Activated CD4-positive, alpha-beta T cell treated with anti-CD3 and anti-CD28 coated beads, Interleukin-2, amount 10 ng/mL, durations not matched to agents 7 days and 5 days (primary cell): ENCODE data around the gene AFMID. TPM values are rescaled to one million over a fixed set of nuclear protein-coding genes. Genes with fewer than 3 reads are reported as not detected.

Experiments used
- CTCF ChIA-PET: fragments of 350-600 bp; sonication (Branson Sonifier 250); formaldehyde crosslinking; loops from one replicate; lab custom pipeline; 2021; ENCODE audit warnings: antibody characterized with exemption; lab: Charles Lee
- POLR2A ChIA-PET: fragments of 350-600 bp; sonication (Branson Sonifier 250); formaldehyde crosslinking; loops from one replicate; lab custom pipeline; 2021; ENCODE audit warnings: antibody characterized with exemption; lab: Charles Lee
- DNase-seq: peaks from one replicate; pipeline ENCODE4 v3.0.0-alpha.2; 2020
- H3K27ac Mint-ChIP-seq: one replicate; pipeline ENCODE4 v1.8.0; 2021; ENCODE audit warnings: mild to moderate bottlenecking, moderate library complexity, mixed read lengths
- H3K27me3 Mint-ChIP-seq: one replicate; pipeline ENCODE4 v1.8.0; 2021; ENCODE audit warnings: mixed read lengths
- H3K36me3 Mint-ChIP-seq: one replicate; pipeline ENCODE4 v1.8.0; 2021; ENCODE audit warnings: low read depth, mixed read lengths
- H3K4me1 Mint-ChIP-seq: one replicate; pipeline ENCODE4 v1.8.0; 2021; ENCODE audit warnings: mixed read lengths
- H3K4me3 Mint-ChIP-seq: one replicate; pipeline ENCODE4 v1.8.0; 2021; ENCODE audit warnings: mild to moderate bottlenecking, moderate library complexity, mixed read lengths
- H3K9me3 Mint-ChIP-seq: one replicate; pipeline ENCODE4 v1.8.0; 2021; ENCODE audit warnings: mixed read lengths
- total RNA-seq, 2 experiments: library from RNA; stranded (reverse); gene quantifications; one replicate each; pipeline ENCODE4 v1.2.3, GENCODE V29; 2021

Gene AFMID
- total RNA-seq, 2 experiments from 2014 or later: 16.8 to 17.0 TPM

DNA sequence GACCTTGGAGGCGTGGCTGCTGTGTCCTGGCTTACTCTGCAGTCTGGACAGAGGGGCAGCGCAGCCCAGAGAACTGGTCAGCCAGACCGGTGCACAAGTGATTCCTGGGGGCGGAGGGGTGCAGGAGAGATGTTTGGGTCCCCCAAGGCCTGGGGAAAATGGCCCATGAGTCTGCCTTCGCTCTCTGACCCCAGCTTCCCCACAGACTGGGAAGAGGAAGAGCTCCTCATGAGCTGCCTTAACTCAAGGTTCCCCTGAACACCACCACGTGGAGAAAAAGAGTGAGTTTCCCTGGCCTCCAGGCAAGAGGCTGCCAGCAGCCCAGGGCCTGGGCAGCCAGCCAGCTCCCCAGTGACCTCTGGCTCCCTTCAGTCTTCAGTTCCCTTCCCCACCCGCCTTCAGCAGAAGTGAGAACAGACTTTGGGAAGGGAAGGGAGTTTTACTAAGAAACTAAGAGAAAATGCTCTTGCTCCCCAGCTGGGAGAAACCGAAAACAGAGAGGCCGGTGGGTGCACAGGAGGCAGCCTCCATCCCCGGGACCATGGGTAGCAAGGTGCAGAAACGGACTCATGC, 42.9 kb upstream of the AFMID start:
- no peak overlapping the region for H3K4me3 Mint-ChIP-seq
- no peak for DNase-seq
- peak overlapping the region; percentile 60 for H3K27ac Mint-ChIP-seq
- no peaks in the 10 kb centered on the region for H3K9me3 Mint-ChIP-seq
- H3K27me3 Mint-ChIP-seq: no peaks in the 10 kb centered on the region
- CTCF ChIA-PET: interaction anchor here (0.7 to 0.9 kb wide), 4 partner anchors 9 to 20 kb away, joined by 3 to 4 read pairs (median 4); no protein-coding TSS in a partner anchor
- H3K4me1 Mint-ChIP-seq: peaks cover 29% of the 10 kb centered on the region
- POLR2A ChIA-PET: no interaction called here
- peaks cover 24% of the 10 kb centered on the region for H3K36me3 Mint-ChIP-seq

DNA sequence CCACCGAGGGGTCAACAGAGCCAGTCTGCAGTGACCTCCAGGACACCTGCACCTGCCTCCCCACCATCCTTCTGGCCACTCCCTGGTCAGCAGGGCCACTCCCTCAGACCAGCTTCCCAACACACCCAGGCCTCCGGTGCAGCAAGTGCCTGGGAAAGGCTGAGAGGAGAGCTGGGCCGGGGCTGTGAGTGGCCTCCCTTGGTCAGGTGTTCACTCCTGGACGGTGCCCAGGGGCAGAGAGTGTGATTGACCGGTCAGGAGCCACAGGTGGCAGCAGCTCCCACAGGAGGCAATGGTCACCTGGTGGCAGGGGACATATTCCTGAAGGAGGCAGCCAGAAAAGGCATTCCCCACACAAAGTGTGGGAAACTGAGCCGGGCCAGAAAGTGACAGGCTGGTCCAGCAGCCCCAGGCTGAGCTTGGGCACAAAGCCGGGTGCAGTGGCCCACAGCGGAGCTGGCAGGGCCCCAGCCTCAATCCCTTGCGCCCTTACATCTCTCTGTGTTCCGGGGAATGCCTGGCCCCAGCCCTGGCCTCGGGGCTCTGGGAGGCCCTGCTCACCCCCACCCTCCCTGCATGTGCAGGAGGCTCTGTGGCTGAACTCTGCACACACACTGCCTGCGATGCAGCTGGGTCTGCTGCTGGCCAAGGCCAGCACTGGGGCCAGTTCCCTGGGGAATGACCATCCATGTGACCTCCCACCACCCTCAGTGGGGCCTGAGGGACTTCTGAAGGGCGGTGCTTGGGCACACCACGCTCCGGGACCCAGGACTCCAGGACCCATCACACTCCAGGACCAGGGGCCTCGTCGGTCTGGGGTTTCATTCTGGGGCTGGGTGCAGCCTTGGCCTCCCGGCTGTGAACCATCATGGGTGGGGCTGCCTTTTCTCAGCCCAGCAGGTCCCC, 42.2 kb upstream of the AFMID start:
- ChIA-PET POLR2A (no interaction called here), CTCF (interaction anchor here (0.7 to 0.9 kb wide), 3 partner anchors 10 to 19 kb away, joined by 3 to 4 read pairs (median 3); no protein-coding TSS in a partner anchor)
- H3K36me3 Mint-ChIP-seq: peaks cover 20% of the 10 kb centered on the region
- no peak overlapping the region for H3K4me3 Mint-ChIP-seq
- H3K27me3 Mint-ChIP-seq: no peaks in the 10 kb centered on the region
- H3K9me3 Mint-ChIP-seq: no peaks in the 10 kb centered on the region
- DNase-seq: no peak
- peaks cover 25% of the 10 kb centered on the region for H3K4me1 Mint-ChIP-seq
- H3K27ac Mint-ChIP-seq: peak overlapping the region; percentile 57

- CTCF ChIA-PET: no interaction called here
- no peak for DNase-seq
- Mint-ChIP-seq H3K4me3 (no peak overlapping the region), H3K4me1 (peaks cover 17% of the 10 kb centered on the region), H3K27ac (no peak overlapping the region), H3K9me3 (no peaks in the 10 kb centered on the region), H3K36me3 (peaks cover 12% of the 10 kb centered on the region), H3K27me3 (no peaks in the 10 kb centered on the region)
- POLR2A ChIA-PET: no interaction called here
Measured at GRCh38 chr17:78146471-78146869, 40.7 kb upstream of the AFMID start.

DNA sequence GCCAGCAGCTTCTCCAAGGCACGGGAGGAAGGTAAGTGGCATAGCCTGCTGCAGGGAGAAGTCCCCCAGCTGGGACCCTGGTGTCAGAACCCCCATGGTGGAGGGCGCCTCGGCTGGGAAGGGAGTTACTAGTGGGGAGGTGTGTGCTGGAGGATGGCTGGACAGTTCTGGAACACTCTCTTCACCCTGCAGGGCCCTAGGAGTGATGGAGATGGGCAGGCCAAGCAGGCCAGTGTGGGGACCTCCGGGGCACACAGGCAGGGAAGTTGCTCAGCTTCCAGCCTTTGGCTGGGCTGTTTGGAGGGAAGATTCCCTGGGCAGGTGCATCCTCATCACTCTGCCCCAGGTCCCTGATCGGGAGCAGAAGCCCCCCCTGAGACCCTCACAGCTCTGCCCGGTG, 40.3 kb upstream of the AFMID start:
- Mint-ChIP-seq H3K4me3 (no peak overlapping the region), H3K27me3 (no peaks in the 10 kb centered on the region), H3K36me3 (peaks cover 12% of the 10 kb centered on the region), H3K27ac (no peak overlapping the region), H3K9me3 (no peaks in the 10 kb centered on the region), H3K4me1 (peaks cover 13% of the 10 kb centered on the region)
- ChIA-PET CTCF (interaction anchor here (1.0 kb wide), 1 partner anchor 22 kb away, joined by 4 read pairs; no protein-coding TSS in a partner anchor), POLR2A (no interaction called here)
- no peak for DNase-seq

- H3K27ac Mint-ChIP-seq: no peak overlapping the region
- no peaks in the 10 kb centered on the region for H3K9me3 Mint-ChIP-seq
- H3K4me1 Mint-ChIP-seq: peaks cover 10% of the 10 kb centered on the region
- POLR2A ChIA-PET: no interaction called here
- H3K36me3 Mint-ChIP-seq: peaks cover 7% of the 10 kb centered on the region
- DNase-seq: no peak
- no peak overlapping the region for H3K4me3 Mint-ChIP-seq
- H3K27me3 Mint-ChIP-seq: no peaks in the 10 kb centered on the region
- CTCF ChIA-PET: interaction anchor here (1.0 to 1.5 kb wide), 2 partner anchors 9 to 23 kb away, joined by 3 to 4 read pairs; no protein-coding TSS in a partner anchor
Measured at GRCh38 chr17:78147315-78147998, 39.7 kb upstream of the AFMID start.

DNA sequence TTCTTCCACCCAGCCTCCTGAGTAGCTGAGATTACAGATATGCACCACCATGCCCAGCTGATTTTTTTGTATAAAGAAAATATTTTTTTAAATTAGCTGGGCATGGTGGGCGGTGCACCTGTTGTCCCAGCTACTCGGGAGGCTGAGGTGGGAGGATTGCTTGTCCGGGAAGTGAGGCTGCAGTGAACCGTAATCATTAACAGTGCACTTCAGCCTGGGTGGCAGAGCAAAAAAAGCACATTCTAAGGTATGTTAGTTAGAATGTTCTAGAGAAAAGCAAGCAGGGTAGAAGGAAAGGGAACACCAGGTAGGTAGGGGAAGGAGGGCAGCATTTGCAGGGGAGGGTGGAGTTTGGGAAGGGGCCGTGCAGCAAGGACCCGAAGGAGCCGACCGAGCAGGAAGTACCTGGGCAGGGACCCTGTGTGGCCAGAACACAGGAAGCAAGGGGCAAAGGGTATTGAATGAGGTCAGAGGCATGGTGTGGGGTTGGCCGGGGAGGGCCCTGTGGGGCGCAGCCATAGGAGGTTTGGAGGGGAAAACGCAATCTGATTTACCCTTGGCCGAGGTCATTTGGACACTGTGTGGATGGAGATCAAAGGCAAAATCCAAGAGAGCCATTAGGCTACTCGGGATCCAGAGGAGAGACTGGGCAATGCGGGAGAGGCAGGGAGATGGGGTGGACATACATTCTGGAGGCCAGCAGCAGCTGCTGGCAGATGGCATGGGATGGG, 38.7 kb upstream of the AFMID start:
- peaks cover 10% of the 10 kb centered on the region for H3K4me1 Mint-ChIP-seq
- ChIA-PET POLR2A (no interaction called here), CTCF (interaction anchor here (1.5 kb wide), 1 partner anchor 10 kb away, joined by 3 read pairs; no protein-coding TSS in a partner anchor)
- no peaks in the 10 kb centered on the region for H3K36me3 Mint-ChIP-seq
- H3K4me3 Mint-ChIP-seq: no peak overlapping the region
- no peaks in the 10 kb centered on the region for H3K27me3 Mint-ChIP-seq
- H3K9me3 Mint-ChIP-seq: no peaks in the 10 kb centered on the region
- no peak overlapping the region for H3K27ac Mint-ChIP-seq
- no peak for DNase-seq

GRCh38 chr17:78151514-78152008, 35.6 kb upstream of the AFMID start:
- ChIA-PET CTCF (interaction anchor here (1.4 kb wide), 1 partner anchor 9 kb away, joined by 5 read pairs; no protein-coding TSS in a partner anchor), POLR2A (no interaction called here)
- no peaks in the 10 kb centered on the region for H3K9me3 Mint-ChIP-seq
- DNase-seq: no peak
- H3K4me3 Mint-ChIP-seq: no peak overlapping the region
- no peak overlapping the region for H3K27ac Mint-ChIP-seq
- no peaks in the 10 kb centered on the region for H3K27me3 Mint-ChIP-seq
- no peaks in the 10 kb centered on the region for H3K36me3 Mint-ChIP-seq
- peaks cover 12% of the 10 kb centered on the region for H3K4me1 Mint-ChIP-seq

DNA sequence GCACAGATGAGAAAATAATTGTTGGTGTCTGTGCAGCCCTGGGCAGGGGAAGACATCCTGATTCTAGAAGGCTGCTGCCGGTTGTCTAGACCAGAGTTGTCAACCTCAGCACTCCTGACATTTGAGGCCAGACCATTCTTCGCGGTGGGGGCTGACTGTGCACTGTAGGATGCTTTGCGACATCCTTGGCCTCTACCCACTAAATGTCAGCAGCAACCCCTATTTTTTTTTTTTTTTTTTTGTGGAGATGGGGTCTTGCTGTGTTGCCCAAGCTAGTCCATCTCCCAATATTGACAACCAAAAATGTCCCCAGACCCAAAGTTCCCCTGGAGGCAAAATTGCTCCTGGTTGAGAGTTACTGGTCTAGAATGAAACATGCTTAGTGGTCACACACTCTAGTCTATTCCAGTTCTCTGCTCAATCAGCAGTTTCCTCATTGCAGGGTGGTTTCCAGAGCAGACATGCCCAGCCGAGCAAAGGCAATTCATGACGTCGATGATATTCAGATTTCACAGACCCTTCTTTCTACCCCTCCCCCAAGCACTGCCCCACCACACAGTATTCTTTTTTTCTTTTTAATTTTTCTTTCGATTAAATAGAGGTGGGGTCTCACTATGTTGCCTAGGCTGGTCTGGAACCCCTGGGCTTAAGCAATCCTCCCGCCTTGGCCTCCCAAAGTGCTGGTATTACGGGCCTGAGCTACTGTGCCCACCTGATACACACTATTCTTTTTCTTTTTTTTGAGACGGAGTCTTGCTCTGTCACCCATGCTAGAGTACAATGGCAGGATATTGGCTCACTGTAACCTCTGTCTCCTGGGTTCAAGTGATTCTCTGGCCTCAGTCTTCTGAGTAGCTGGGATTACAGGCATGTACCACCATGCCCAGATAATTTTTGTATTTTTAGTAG, 32.0 kb upstream of the AFMID start:
- Mint-ChIP-seq H3K27ac (peak overlapping the region; percentile 64), H3K36me3 (no peaks in the 10 kb centered on the region), H3K4me1 (peaks cover 9% of the 10 kb centered on the region), H3K9me3 (no peaks in the 10 kb centered on the region), H3K4me3 (no peak overlapping the region), H3K27me3 (no peaks in the 10 kb centered on the region)
- ChIA-PET POLR2A (no interaction called here), CTCF (interaction anchor here (1.0 kb wide), 1 partner anchor 18 kb away, joined by 3 read pairs; no protein-coding TSS in a partner anchor)
- no peak for DNase-seq

DNA sequence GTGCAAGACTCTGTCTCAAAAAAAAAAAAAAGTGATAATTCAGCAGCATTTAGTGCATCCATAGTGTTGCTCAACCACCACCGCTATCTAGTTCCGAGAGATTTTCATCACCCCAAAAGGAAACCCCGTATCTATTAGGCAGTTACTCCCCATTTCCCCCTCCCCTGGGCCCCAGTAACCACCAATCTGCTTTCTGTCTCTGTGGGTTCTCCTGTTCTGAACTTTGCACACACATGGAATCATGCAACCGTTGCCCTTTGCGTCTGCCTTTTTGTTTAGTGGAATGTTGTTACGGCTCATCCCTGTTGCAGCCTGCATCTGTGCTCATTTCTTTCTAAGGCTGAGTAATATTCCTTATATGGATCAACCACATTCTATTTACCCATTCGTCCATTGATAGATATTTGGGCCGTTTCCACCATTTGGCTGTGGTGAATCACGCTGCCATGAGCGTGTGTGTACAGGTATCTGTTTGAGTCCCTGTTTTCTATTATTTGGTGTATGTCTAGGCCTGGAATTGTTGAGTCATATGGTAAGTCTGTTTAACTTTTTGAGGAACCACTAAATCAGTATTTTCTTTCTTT, 27.5 kb upstream of the AFMID start:
- no peak overlapping the region for H3K4me3 Mint-ChIP-seq
- POLR2A ChIA-PET: no interaction called here
- CTCF ChIA-PET: interaction anchor here (0.7 kb wide), 2 partner anchors 10 to 32 kb away, joined by 3 read pairs; no protein-coding TSS in a partner anchor
- H3K36me3 Mint-ChIP-seq: no peaks in the 10 kb centered on the region
- no peak overlapping the region for H3K27ac Mint-ChIP-seq
- no peaks in the 10 kb centered on the region for H3K27me3 Mint-ChIP-seq
- no peaks in the 10 kb centered on the region for H3K9me3 Mint-ChIP-seq
- DNase-seq: no peak
- peaks cover 9% of the 10 kb centered on the region for H3K4me1 Mint-ChIP-seq

- no peak overlapping the region for H3K4me3 Mint-ChIP-seq
- H3K36me3 Mint-ChIP-seq: no peaks in the 10 kb centered on the region
- H3K9me3 Mint-ChIP-seq: no peaks in the 10 kb centered on the region
- no peaks in the 10 kb centered on the region for H3K27me3 Mint-ChIP-seq
- CTCF ChIA-PET: interaction anchor here (1.0 to 1.9 kb wide), 3 partner anchors 19 to 30 kb away, joined by 3 to 5 read pairs (median 4); no protein-coding TSS in a partner anchor
- no peak overlapping the region for H3K27ac Mint-ChIP-seq
- POLR2A ChIA-PET: no interaction called here
- no peak for DNase-seq
- peaks cover 10% of the 10 kb centered on the region for H3K4me1 Mint-ChIP-seq
Measured at GRCh38 chr17:78163881-78164747, 23.0 kb upstream of the AFMID start.
